HFFc6 (cell line): ENCODE measurements around the gene PURA. TPM values are rescaled to one million over a fixed set of nuclear protein-coding genes. Genes with fewer than 3 reads are reported as not detected.
A peak's percentile ranks its signal among the peaks of the same experiment; 100 is the strongest.

Experiments
- DNase-seq: peaks from one replicate; pipeline ENCODE4 v3.0.0-alpha.2; 2018
- H3K27ac Mint-ChIP-seq: 2 replicates; pipeline ENCODE4 v1.8.0; 2020; ENCODE audit warnings: mild to moderate bottlenecking, mixed read lengths
- H3K27me3 Mint-ChIP-seq: 2 replicates; pipeline ENCODE4 v1.8.0; 2021; ENCODE audit warnings: mild to moderate bottlenecking, moderate library complexity, mixed read lengths; ENCODE audit not compliant: insufficient read depth
- H3K36me3 Mint-ChIP-seq: 2 replicates; pipeline ENCODE4 v1.8.0; 2021; ENCODE audit warnings: low read depth, mixed read lengths
- H3K4me1 Mint-ChIP-seq: 2 replicates; pipeline ENCODE4 v1.8.0; 2020; ENCODE audit warnings: low read depth, mixed read lengths
- H3K4me3 Mint-ChIP-seq: 2 replicates; pipeline ENCODE4 v1.8.0; 2020; ENCODE audit warnings: mild to moderate bottlenecking, moderate library complexity, mixed read lengths
- H3K9me3 Mint-ChIP-seq: 2 replicates; pipeline ENCODE4 v1.8.0; 2020; ENCODE audit warnings: mild to moderate bottlenecking, mixed read lengths
- CTCF ChIP-seq: fragments of 200-600 bp; sonication (generic); IDR thresholded peaks from 2 replicates; pipeline ENCODE4 v1.5.0; 2021; ENCODE audit warnings: antibody characterized with exemption, mild to moderate bottlenecking
- total RNA-seq, 6 experiments: library from RNA; stranded (reverse); fragmentation: NEBNext Ultra II Directional; extraction: Animal tissue kit (Norgen Biotek cat#: 25700); gene quantifications; 2 replicates in 1 of 6; 3 replicates in 5 of 6; pipeline ENCODE4 v1.2.3, GENCODE V29; 2021

The PURA gene
- total RNA-seq, 6 experiments from 2014 or later: 21.1 to 26.1 (median 22.3) TPM

DNA sequence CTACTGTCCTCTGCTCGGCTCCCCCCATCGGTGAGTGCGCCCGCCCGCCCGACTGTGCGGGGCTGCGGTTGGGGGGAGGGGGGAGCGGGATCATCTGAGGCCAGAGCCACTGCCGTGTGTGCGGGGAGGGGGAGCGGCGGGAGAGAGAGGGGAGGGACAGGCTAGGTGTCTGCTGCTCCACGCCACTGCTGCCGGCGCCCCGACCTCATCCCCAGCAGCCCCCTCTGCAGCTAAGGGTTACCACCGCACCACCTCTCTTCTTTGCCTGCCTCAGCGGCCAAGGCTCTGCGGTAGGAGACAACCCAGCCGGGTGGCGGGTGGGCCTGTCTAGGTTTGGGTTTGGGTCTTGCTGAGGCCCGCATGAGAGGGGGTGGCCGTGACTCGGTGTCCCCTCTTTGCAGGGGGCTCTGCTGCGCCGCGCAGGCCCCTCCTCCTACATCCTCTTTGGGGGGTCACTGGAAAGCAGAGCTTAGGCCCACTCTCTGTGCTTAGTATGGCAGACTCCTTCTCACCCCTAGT, 670 bp upstream of the PURA start:
- TF ChIP-seq CTCF: no peak
- Mint-ChIP-seq H3K36me3 (peaks cover 12% of the 10 kb centered on the region), H3K4me3 (peak overlapping the region; percentile 92), H3K27me3 (no peaks in the 10 kb centered on the region), H3K27ac (peak overlapping the region; percentile 83), H3K9me3 (no peaks in the 10 kb centered on the region), H3K4me1 (peaks cover 77% of the 10 kb centered on the region)
- DNase-seq: no peak

DNA sequence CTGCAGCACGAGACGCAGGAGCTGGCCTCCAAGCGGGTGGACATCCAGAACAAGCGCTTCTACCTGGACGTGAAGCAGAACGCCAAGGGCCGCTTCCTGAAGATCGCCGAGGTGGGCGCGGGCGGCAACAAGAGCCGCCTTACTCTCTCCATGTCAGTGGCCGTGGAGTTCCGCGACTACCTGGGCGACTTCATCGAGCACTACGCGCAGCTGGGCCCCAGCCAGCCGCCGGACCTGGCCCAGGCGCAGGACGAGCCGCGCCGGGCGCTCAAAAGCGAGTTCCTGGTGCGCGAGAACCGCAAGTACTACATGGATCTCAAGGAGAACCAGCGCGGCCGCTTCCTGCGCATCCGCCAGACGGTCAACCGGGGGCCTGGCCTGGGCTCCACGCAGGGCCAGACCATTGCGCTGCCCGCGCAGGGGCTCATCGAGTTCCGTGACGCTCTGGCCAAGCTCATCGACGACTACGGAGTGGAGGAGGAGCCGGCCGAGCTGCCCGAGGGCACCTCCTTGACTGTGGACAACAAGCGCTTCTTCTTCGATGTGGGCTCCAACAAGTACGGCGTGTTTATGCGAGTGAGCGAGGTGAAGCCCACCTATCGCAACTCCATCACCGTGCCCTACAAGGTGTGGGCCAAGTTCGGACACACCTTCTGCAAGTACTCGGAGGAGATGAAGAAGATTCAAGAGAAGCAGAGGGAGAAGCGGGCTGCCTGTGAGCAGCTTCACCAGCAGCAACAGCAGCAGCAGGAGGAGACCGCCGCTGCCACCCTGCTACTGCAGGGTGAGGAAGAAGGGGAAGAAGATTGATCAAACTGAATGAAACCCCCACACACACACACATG, 654 bp downstream of the PURA start:
- Mint-ChIP-seq H3K4me1 (peaks cover 72% of the 10 kb centered on the region), H3K27me3 (no peaks in the 10 kb centered on the region), H3K27ac (peak overlapping the region; percentile 75), H3K9me3 (no peaks in the 10 kb centered on the region), H3K36me3 (peaks cover 14% of the 10 kb centered on the region), H3K4me3 (peak overlapping the region; percentile 92)
- TF ChIP-seq CTCF: no peak
- DNase-seq: peak; percentile 37

DNA sequence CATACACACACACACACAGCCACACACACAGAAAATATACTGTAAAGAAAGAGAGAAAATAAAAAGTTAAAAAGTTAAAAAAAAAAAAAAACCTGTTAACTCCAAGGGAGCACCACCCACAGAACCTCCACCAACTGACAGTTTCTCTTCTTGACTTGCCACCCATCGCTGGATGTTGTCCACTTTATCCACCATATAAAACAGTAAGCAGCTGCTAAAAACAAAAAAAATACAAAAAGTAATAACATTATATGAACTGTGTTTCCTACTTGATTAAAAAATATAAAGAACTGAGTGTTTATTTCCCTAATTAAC, 1.2 kb downstream of the PURA start:
- no peak for DNase-seq
- TF ChIP-seq CTCF: no peak
- H3K4me3 Mint-ChIP-seq: peak overlapping the region; percentile 92
- peaks cover 14% of the 10 kb centered on the region for H3K36me3 Mint-ChIP-seq
- H3K27ac Mint-ChIP-seq: peak overlapping the region; percentile 75
- no peaks in the 10 kb centered on the region for H3K27me3 Mint-ChIP-seq
- H3K9me3 Mint-ChIP-seq: no peaks in the 10 kb centered on the region
- H3K4me1 Mint-ChIP-seq: peaks cover 69% of the 10 kb centered on the region

- no peak for DNase-seq
- H3K27ac Mint-ChIP-seq: 0 out of 2 replicates have a peak overlapping the region, but pooled peaks have one; percentile 6
- peak overlapping the region; percentile 38; the same call in 1 of the 2 replicates for H3K4me3 Mint-ChIP-seq
- H3K4me1 Mint-ChIP-seq: peaks cover 68% of the 10 kb centered on the region
- H3K9me3 Mint-ChIP-seq: no peaks in the 10 kb centered on the region
- H3K27me3 Mint-ChIP-seq: no peaks in the 10 kb centered on the region
- no peak for TF ChIP-seq CTCF
- H3K36me3 Mint-ChIP-seq: peaks cover 14% of the 10 kb centered on the region
Observed at GRCh38 chr5:140116716-140117115, 2.8 kb downstream of the PURA start.

DNA sequence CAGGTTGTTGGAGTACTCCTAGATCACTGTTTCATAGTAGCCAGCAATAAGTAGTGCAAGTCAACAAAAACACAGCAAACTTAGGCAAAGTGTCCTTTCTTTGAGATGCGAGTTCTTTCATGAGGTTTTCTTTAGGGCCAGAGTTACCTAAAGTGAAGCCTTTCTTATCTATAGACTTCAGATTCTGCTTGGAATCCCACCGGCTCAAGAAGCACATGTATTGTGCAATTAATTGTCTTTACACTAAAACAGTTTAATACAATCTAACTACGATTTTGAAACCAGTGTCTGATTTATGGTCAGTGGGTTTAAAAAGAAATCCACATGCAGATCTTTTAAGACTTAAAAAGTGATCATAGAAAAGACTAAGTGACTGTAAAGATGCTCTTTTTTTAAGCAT, 3.6 kb downstream of the PURA start:
- Mint-ChIP-seq H3K4me3 (no peak overlapping the region), H3K9me3 (no peaks in the 10 kb centered on the region), H3K4me1 (peaks cover 68% of the 10 kb centered on the region), H3K36me3 (peaks cover 14% of the 10 kb centered on the region), H3K27me3 (no peaks in the 10 kb centered on the region), H3K27ac (no peak overlapping the region)
- no peak for DNase-seq
- TF ChIP-seq CTCF: no peak
